PFSK-1 (cell line): Measurements from ENCODE around the gene BCR.

Experiments
- FOXP2 ChIP-seq: optimal IDR thresholded peaks from 2 replicates; pipeline ENCODE3; 2011; ENCODE audit warnings: borderline replicate concordance, control low read depth, inconsistent platforms; ENCODE audit not compliant: insufficient read depth; ENCODE audit errors: extremely low read length, extremely low read depth
- POLR2AphosphoS5 ChIP-seq: IDR thresholded peaks from 2 replicates; pipeline ENCODE4 v1.6.1; 2012; ENCODE audit warnings: low read depth, mild to moderate bottlenecking, control low read depth, low read length, moderate library complexity
- SIN3A ChIP-seq: IDR thresholded peaks from 2 replicates; pipeline ENCODE4 v1.6.1; 2012; ENCODE audit warnings: mild to moderate bottlenecking, low read length, moderate library complexity, borderline replicate concordance; ENCODE audit not compliant: insufficient read depth
- TAF1 ChIP-seq: IDR thresholded peaks from 2 replicates; pipeline ENCODE4 v1.6.1; 2012; ENCODE audit warnings: low read length, control low read depth, borderline replicate concordance; ENCODE audit not compliant: insufficient read depth
- TF ChIP-seq, protein P1 (sequence below), 2 experiments: IDR thresholded peaks; 2 replicates each; pipeline versions ENCODE4 v1.6.1 to v1.8.0; 2011 to 2012; ENCODE audit warnings: low read depth in 2 of 2, low read length in 2 of 2, control low read depth in 1 of 2, inconsistent platforms in 1 of 2, mild to moderate bottlenecking in 1 of 2, moderate library complexity in 1 of 2; ENCODE audit not compliant: insufficient read depth in 1 of 2

The BCR gene

DNA sequence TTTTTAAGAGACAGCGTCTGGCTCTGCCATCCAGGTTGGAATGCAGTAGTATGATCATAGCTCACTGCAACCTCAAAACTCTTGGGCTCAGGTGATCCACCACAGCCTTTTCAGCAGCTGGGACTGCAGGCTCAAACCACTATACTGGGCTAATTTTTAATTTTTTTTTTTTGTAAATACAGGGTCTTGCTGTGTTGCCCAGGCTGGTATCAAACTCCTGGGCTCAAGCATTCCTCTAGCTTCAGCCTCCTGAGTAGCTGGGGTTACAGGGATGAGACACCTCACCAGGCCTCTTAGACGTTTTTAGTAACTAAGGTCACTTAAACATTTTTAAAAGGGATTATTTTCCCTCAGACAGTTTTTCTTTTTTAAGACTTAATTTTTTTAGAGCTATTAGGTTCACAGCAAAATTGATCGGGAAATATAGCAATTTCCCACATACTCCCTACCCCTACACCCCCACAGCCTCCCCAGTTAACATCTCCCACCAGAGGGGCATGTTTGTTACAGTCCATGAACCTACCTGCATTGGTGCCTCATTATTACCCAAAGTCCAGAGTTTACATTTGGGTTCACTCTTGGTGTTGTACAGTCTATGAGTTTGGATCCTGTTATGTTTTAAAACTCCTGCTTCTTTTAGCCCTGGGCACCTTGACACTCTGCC lies 3.9 kb downstream of the BCR start:
- TF ChIP-seq TAF1 (no peak), FOXP2 (no peak), SIN3A (no peak), POLR2AphosphoS5 (no peak)
- TF ChIP-seq, protein P1, sequence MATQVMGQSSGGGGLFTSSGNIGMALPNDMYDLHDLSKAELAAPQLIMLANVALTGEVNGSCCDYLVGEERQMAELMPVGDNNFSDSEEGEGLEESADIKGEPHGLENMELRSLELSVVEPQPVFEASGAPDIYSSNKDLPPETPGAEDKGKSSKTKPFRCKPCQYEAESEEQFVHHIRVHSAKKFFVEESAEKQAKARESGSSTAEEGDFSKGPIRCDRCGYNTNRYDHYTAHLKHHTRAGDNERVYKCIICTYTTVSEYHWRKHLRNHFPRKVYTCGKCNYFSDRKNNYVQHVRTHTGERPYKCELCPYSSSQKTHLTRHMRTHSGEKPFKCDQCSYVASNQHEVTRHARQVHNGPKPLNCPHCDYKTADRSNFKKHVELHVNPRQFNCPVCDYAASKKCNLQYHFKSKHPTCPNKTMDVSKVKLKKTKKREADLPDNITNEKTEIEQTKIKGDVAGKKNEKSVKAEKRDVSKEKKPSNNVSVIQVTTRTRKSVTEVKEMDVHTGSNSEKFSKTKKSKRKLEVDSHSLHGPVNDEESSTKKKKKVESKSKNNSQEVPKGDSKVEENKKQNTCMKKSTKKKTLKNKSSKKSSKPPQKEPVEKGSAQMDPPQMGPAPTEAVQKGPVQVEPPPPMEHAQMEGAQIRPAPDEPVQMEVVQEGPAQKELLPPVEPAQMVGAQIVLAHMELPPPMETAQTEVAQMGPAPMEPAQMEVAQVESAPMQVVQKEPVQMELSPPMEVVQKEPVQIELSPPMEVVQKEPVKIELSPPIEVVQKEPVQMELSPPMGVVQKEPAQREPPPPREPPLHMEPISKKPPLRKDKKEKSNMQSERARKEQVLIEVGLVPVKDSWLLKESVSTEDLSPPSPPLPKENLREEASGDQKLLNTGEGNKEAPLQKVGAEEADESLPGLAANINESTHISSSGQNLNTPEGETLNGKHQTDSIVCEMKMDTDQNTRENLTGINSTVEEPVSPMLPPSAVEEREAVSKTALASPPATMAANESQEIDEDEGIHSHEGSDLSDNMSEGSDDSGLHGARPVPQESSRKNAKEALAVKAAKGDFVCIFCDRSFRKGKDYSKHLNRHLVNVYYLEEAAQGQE (IDR thresholded peaks at IDR 0.05; ENCODE audit: insufficient read depth in 1 of 2, low read depth in 2 of 2, low read length in 2 of 2) = no peak

DNA sequence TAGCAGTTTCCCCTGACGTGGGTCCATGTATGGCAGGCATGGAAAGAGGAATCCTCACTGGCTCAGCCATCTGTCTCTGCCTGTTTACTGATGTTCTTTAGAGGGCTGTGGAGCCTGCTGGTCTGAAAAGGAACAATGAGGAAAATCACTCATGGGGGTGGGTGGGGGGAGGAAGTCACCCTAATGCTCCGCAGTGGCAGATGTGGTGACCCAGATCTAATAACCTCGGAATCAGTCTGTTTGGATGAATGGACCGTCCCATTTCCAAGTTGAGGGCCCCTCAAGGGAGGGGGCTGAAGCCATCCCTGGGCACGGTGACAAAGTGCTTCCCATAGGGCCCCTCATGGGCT lies 4.4 kb downstream of the BCR start:
- TF ChIP-seq POLR2AphosphoS5 = no peak
- no peak for TF ChIP-seq TAF1
- TF ChIP-seq FOXP2 = no peak
- TF ChIP-seq, protein P1 (IDR thresholded peaks at IDR 0.05; ENCODE audit: insufficient read depth in 1 of 2, low read depth in 2 of 2, low read length in 2 of 2) = no peak
- no peak for TF ChIP-seq SIN3A

DNA sequence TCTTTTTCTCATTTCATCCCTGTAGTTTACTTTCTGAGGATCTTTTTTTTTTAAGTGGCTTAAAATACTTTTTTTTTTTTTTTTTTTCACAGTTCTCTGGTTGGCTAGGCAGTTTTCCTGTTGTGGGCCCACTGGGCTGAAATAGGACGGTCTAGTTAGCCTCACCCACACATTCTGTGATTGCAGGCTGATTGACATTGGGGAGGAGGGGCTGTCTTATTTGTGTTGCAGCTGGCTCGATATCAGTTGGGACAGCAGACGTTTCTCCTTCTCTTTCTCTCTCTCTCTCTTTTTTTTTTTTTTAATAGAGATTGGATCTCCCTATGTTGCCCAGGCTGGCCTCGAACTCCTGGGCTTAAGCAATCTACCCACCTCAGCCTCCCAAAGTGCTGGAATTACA lies 6.9 kb downstream of the BCR start:
- TF ChIP-seq SIN3A (no peak), FOXP2 (no peak), POLR2AphosphoS5 (no peak), TAF1 (no peak)
- TF ChIP-seq, protein P1 (IDR thresholded peaks at IDR 0.05; ENCODE audit: insufficient read depth in 1 of 2, low read depth in 2 of 2, low read length in 2 of 2) = no peak

DNA sequence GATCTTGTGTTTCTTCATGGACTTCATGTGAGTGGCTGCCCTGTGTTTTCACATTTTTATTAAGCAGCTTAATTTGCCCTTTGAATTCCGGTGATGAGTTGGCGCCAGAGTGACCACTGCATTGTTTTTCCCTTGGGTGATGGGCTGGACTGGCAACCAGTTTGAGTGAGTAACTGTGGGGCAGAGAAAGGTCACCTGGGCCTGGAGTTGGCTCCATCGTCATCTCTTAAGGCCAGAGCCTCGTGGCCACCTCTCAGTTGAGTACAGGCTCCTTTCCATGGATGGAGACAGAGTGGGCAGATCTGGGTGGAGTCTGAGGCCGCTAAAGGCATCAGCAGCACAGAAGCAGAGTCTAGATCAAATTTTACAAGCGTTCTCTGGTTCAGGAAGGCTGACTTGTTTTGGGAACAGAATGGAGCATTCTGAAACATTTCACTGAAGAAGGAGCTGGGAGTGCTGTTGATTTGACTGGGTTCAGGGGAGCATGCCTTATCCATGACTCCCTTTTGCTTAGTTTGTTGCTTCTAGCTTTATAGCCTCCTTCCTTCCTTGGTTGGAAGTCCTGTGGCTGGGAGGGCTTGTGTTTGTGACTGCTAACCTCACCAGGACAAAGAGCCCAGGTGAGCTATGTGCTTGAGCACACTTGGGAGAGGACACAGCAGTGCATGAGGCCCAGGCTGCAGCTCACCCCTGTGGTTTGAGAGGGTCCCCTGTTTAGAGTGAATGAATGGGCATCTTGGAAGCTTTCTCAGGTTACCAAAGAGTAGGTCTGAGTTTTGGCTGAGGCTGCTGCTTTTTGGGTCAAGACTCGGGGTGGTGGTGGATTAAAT lies 7.8 kb downstream of the BCR start:
- no peak for TF ChIP-seq FOXP2
- no peak for TF ChIP-seq POLR2AphosphoS5
- TF ChIP-seq TAF1 = no peak
- TF ChIP-seq, protein P1 (IDR thresholded peaks at IDR 0.05; ENCODE audit: insufficient read depth in 1 of 2, low read depth in 2 of 2, low read length in 2 of 2) = no peak
- TF ChIP-seq SIN3A = no peak
